Neural cell (in vitro differentiated cells): Measurements from ENCODE around the gene NRIP3. TPM values are rescaled to one million over a fixed set of nuclear protein-coding genes. Genes with fewer than 3 reads are reported as not detected.

Experiments used
- H2AFZ ChIP-seq: fragments of 200-600, 300-800 bp; sonication (generic), shearing (Covaris generic); 2 replicates; pipeline ENCODE4 v1.6.0; 2014; ENCODE audit warnings: low read depth, mild to moderate bottlenecking, antibody characterized with exemption, low read length, moderate library complexity
- H3F3A ChIP-seq: fragments of 200-600 bp; shearing (Covaris generic); 2 replicates; pipeline ENCODE4 v1.6.1; 2016; ENCODE audit warnings: mild to moderate bottlenecking, moderate library complexity, mixed read lengths, antibody characterized with exemption, low read length; ENCODE audit not compliant: insufficient read depth, poor library complexity, severe bottlenecking
- H3K27ac ChIP-seq: fragments of 200-600, 300-800 bp; sonication (generic), shearing (Covaris generic); 2 replicates; pipeline ENCODE4 v1.5.1; 2014; ENCODE audit warnings: mild to moderate bottlenecking, low read length, moderate library complexity
- H3K27me3 ChIP-seq: fragments of 300-800, 200-600 bp; sonication (generic), shearing (Covaris generic); 2 replicates; pipeline ENCODE4 v1.6.0; 2014; ENCODE audit warnings: mild to moderate bottlenecking, low read depth, low read length, moderate library complexity; ENCODE audit not compliant: insufficient read depth
- H3K36me3 ChIP-seq: fragments of 300-800, 200-600 bp; sonication (generic), shearing (Covaris generic); 2 replicates; pipeline ENCODE4 v1.5.1; 2014; ENCODE audit warnings: mild to moderate bottlenecking, antibody characterized with exemption, low read length, moderate library complexity; ENCODE audit not compliant: insufficient read depth
- H3K4me2 ChIP-seq: fragments of 300-800, 200-600 bp; sonication (generic), shearing (Covaris generic); 2 replicates; pipeline ENCODE4 v1.6.0; 2014; ENCODE audit warnings: mild to moderate bottlenecking, low read length
- H3K4me3 ChIP-seq: fragments of 300-800, 200-600 bp; sonication (generic), shearing (Covaris generic); 2 replicates; pipeline ENCODE4 v1.5.1; 2014; ENCODE audit warnings: mild to moderate bottlenecking, low read length, moderate library complexity
- H3K79me2 ChIP-seq: fragments of 200-600 bp; shearing (Covaris generic); replicated peaks from 2 replicates; pipeline ENCODE4 v1.6.0; 2014; ENCODE audit warnings: mild to moderate bottlenecking, low read length, moderate library complexity; ENCODE audit not compliant: insufficient read depth
- H3K9ac ChIP-seq: fragments of 300-800, 200-600 bp; sonication (generic), shearing (Covaris generic); 2 replicates; pipeline ENCODE4 v1.6.1; 2016; ENCODE audit warnings: mild to moderate bottlenecking, low read length, mixed read lengths
- H3K9me2 ChIP-seq: fragments of 200-600 bp; shearing (Covaris generic); 2 replicates; pipeline ENCODE4 v1.6.1; 2016; ENCODE audit warnings: mild to moderate bottlenecking, low read length, mixed read lengths; ENCODE audit not compliant: insufficient read depth
- H3K9me3 ChIP-seq: fragments of 200-600, 300-800 bp; sonication (generic), shearing (Covaris generic); 2 replicates; pipeline ENCODE4 v1.6.1; 2016; ENCODE audit warnings: mild to moderate bottlenecking, mixed run types, low read length, moderate library complexity, mixed read lengths
- H4K20me1 ChIP-seq: fragments of 200-600 bp; shearing (Covaris generic); 2 replicates; pipeline ENCODE4 v1.6.1; 2016; ENCODE audit warnings: mild to moderate bottlenecking, mixed run types; ENCODE audit not compliant: insufficient read depth
- CTCF ChIP-seq: fragments of 450-650 bp; IDR thresholded peaks from 2 replicates; pipeline ENCODE4 v1.5.1; 2014; ENCODE audit warnings: antibody characterized with exemption, mild to moderate bottlenecking, moderate library complexity; ENCODE audit not compliant: poor library complexity, severe bottlenecking
- EP300 ChIP-seq: fragments of 450-650 bp; conservative IDR thresholded peaks from 2 replicates; pipeline ENCODE4 v1.6.1; 2014; ENCODE audit warnings: antibody characterized with exemption, mild to moderate bottlenecking, moderate library complexity; ENCODE audit not compliant: poor library complexity, severe bottlenecking
- EZH2 ChIP-seq: fragments of 200-600, 300-800 bp; shearing (Covaris generic), sonication (generic); IDR thresholded peaks from 2 replicates; pipeline ENCODE4 v1.6.1; 2014; ENCODE audit warnings: antibody characterized with exemption, low read length, borderline replicate concordance, mild to moderate bottlenecking; ENCODE audit not compliant: insufficient read depth, poor library complexity, severe bottlenecking
- MXI1 ChIP-seq: fragments of 450-650 bp; conservative IDR thresholded peaks from 2 replicates; pipeline ENCODE4 v1.6.1; 2014; ENCODE audit warnings: antibody characterized with exemption, mild to moderate bottlenecking; ENCODE audit not compliant: poor library complexity, severe bottlenecking
- POLR2AphosphoS5 ChIP-seq: IDR thresholded peaks from 2 replicates; pipeline ENCODE4 v1.6.1; 2012
- RAD21 ChIP-seq: fragments of 450-650 bp; conservative IDR thresholded peaks from 2 replicates; pipeline ENCODE4 v1.6.1; 2014; ENCODE audit warnings: antibody characterized with exemption, mild to moderate bottlenecking, moderate library complexity
- REST ChIP-seq: IDR thresholded peaks from 2 replicates; pipeline ENCODE4 v1.6.1; 2012; ENCODE audit warnings: borderline replicate concordance
- SMC3 ChIP-seq: fragments of 450-650 bp; conservative IDR thresholded peaks from 2 replicates; pipeline ENCODE4 v1.6.1; 2014; ENCODE audit warnings: antibody characterized with exemption, mild to moderate bottlenecking, moderate library complexity; ENCODE audit not compliant: poor library complexity
- TAF1 ChIP-seq: IDR thresholded peaks from 2 replicates; pipeline ENCODE4 v1.6.1; 2012; ENCODE audit warnings: low read depth
- polyA plus RNA-seq: library from polyadenylated mRNA; depleted of rRNA; stranded (reverse); fragments of >200 nt; gene quantifications from 2 replicates; pipeline ENCODE4 v1.2.3, GENCODE V29; 2014

Gene NRIP3
- polyA plus RNA-seq, 1 donor from 2014 or later = 8.8 TPM

- H3K9me3 ChIP-seq = no peaks in the 10 kb centered on the region
- H3K9me2 ChIP-seq = no peaks in the 10 kb centered on the region
- H2AFZ ChIP-seq = no peak overlapping the region
- no peaks in the 10 kb centered on the region for H4K20me1 ChIP-seq
- H3K27ac ChIP-seq = no peak overlapping the region
- no peaks in the 10 kb centered on the region for H3F3A ChIP-seq
- H3K9ac ChIP-seq = no peak overlapping the region
- TF ChIP-seq POLR2AphosphoS5 (no peak), SMC3 (no peak)
- no peaks in the 10 kb centered on the region for H3K36me3 ChIP-seq
- H3K27me3 ChIP-seq = peaks cover 5% of the 10 kb centered on the region
- no peak overlapping the region for H3K4me2 ChIP-seq
- H3K79me2 ChIP-seq = no peaks in the 10 kb centered on the region
- H3K4me3 ChIP-seq = no peak overlapping the region
Measured at GRCh38 chr11:9046481-9046880, 42.7 kb upstream of the NRIP3 start.

GRCh38 chr11:9042488-9042887, 38.7 kb upstream of the NRIP3 start:
- Histone ChIP-seq H3K4me2 (no peak overlapping the region), H3K4me3 (no peak overlapping the region), H3K9me3 (no peaks in the 10 kb centered on the region), H3K36me3 (no peaks in the 10 kb centered on the region), H3F3A (no peaks in the 10 kb centered on the region), H3K9me2 (no peaks in the 10 kb centered on the region), H2AFZ (no peak overlapping the region), H3K27ac (no peak overlapping the region), H3K27me3 (peaks cover 5% of the 10 kb centered on the region), H4K20me1 (no peaks in the 10 kb centered on the region), H3K79me2 (no peaks in the 10 kb centered on the region), H3K9ac (no peak overlapping the region)
- TF ChIP-seq EP300 = no peak
- TF ChIP-seq MXI1 = no peak
- no peak for TF ChIP-seq TAF1
- TF ChIP-seq EZH2 = no peak

GRCh38 chr11:9041747-9042146, 37.9 kb upstream of the NRIP3 start:
- H3K36me3 ChIP-seq = no peaks in the 10 kb centered on the region
- no peaks in the 10 kb centered on the region for H3K9me3 ChIP-seq
- H3K4me2 ChIP-seq = no peak overlapping the region
- no peak overlapping the region for H3K9ac ChIP-seq
- peaks cover 5% of the 10 kb centered on the region for H3K27me3 ChIP-seq
- H3K9me2 ChIP-seq = no peaks in the 10 kb centered on the region
- no peak overlapping the region for H3K27ac ChIP-seq
- H3F3A ChIP-seq = no peaks in the 10 kb centered on the region
- H3K79me2 ChIP-seq = no peaks in the 10 kb centered on the region
- no peak for TF ChIP-seq RAD21
- TF ChIP-seq MXI1 = no peak
- TF ChIP-seq EP300 = no peak
- TF ChIP-seq POLR2AphosphoS5 = no peak
- no peak for TF ChIP-seq CTCF
- no peak for TF ChIP-seq EZH2
- no peak for TF ChIP-seq TAF1
- TF ChIP-seq SMC3 = no peak
- TF ChIP-seq REST = no peak
- H3K4me3 ChIP-seq = no peak overlapping the region
- no peak overlapping the region for H2AFZ ChIP-seq
- H4K20me1 ChIP-seq = no peaks in the 10 kb centered on the region
